ENCODE data around the gene ANTXR1.

Gene ANTXR1

GRCh38 chr2:68969736-68970490 is 43.1 kb upstream of the ANTXR1 start:
- no peaks in the 10 kb centered on the region for H3K27me3 ChIP-seq (ENCODE audit: insufficient read depth, low read length, poor library complexity, severe bottlenecking)
- H2AFZ ChIP-seq (ENCODE audit: low read length) = no peak overlapping the region
- H3K9me3 ChIP-seq (ENCODE audit: insufficient read depth, low read depth, low read length) = no peaks in the 10 kb centered on the region
- H3K9ac ChIP-seq (ENCODE audit: low read depth, low read length, poor library complexity, severe bottlenecking) = no peak overlapping the region
- no peaks in the 10 kb centered on the region for H4K20me1 ChIP-seq (ENCODE audit: insufficient read depth, low read length, poor library complexity, severe bottlenecking)
- no peak for TF ChIP-seq EZH2phosphoT487 (IDR thresholded peaks at IDR 0.05; ENCODE audit: borderline replicate concordance)
- TF ChIP-seq CTCF (conservative IDR thresholded peaks at IDR 0.05; ENCODE audit: low read length) = no peak
- H3K79me2 ChIP-seq (ENCODE audit: insufficient read depth, low read length) = no peaks in the 10 kb centered on the region
- H3K4me2 ChIP-seq (ENCODE audit: low read depth, low read length, poor library complexity, severe bottlenecking) = no peak overlapping the region
- no peaks in the 10 kb centered on the region for H3F3A ChIP-seq (ENCODE audit: low read depth)
- no peaks in the 10 kb centered on the region for H3K36me3 ChIP-seq (ENCODE audit: insufficient read depth, low read length)
- no peaks in the 10 kb centered on the region for H3K9me2 ChIP-seq (replicated peaks; ENCODE audit: low read depth, low read length)
- no peaks in the 10 kb centered on the region for H3K4me1 ChIP-seq (ENCODE audit: insufficient read depth, low read length, poor library complexity, severe bottlenecking)
- no peak overlapping the region for H3K4me3 ChIP-seq (ENCODE audit: low read length, poor library complexity, severe bottlenecking)

GRCh38 chr2:68970566-68971265 is 42.3 kb upstream of the ANTXR1 start:
- Histone ChIP-seq H3K9ac (ENCODE audit: low read depth, low read length, poor library complexity, severe bottlenecking) (no peak overlapping the region), H3K27me3 (ENCODE audit: insufficient read depth, low read length, poor library complexity, severe bottlenecking) (no peaks in the 10 kb centered on the region), H3K9me2 (replicated peaks; ENCODE audit: low read depth, low read length) (no peaks in the 10 kb centered on the region), H3K4me1 (ENCODE audit: insufficient read depth, low read length, poor library complexity, severe bottlenecking) (no peaks in the 10 kb centered on the region), H3F3A (ENCODE audit: low read depth) (no peaks in the 10 kb centered on the region), H3K36me3 (ENCODE audit: insufficient read depth, low read length) (no peaks in the 10 kb centered on the region), H4K20me1 (ENCODE audit: insufficient read depth, low read length, poor library complexity, severe bottlenecking) (no peaks in the 10 kb centered on the region), H3K4me3 (ENCODE audit: low read length, poor library complexity, severe bottlenecking) (no peak overlapping the region), H2AFZ (ENCODE audit: low read length) (no peak overlapping the region), H3K79me2 (ENCODE audit: insufficient read depth, low read length) (no peaks in the 10 kb centered on the region), H3K4me2 (ENCODE audit: low read depth, low read length, poor library complexity, severe bottlenecking) (no peak overlapping the region), H3K9me3 (ENCODE audit: insufficient read depth, low read depth, low read length) (no peaks in the 10 kb centered on the region)
- TF ChIP-seq CTCF (conservative IDR thresholded peaks at IDR 0.05; ENCODE audit: low read length) = no peak
- no peak for TF ChIP-seq EZH2phosphoT487 (IDR thresholded peaks at IDR 0.05; ENCODE audit: borderline replicate concordance)

GRCh38 chr2:68971591-68972231 is 41.3 kb upstream of the ANTXR1 start:
- Histone ChIP-seq H2AFZ (ENCODE audit: low read length) (no peak overlapping the region), H4K20me1 (ENCODE audit: insufficient read depth, low read length, poor library complexity, severe bottlenecking) (no peaks in the 10 kb centered on the region), H3K4me1 (ENCODE audit: insufficient read depth, low read length, poor library complexity, severe bottlenecking) (no peaks in the 10 kb centered on the region), H3K36me3 (ENCODE audit: insufficient read depth, low read length) (no peaks in the 10 kb centered on the region), H3K4me3 (ENCODE audit: low read length, poor library complexity, severe bottlenecking) (no peak overlapping the region), H3K9ac (ENCODE audit: low read depth, low read length, poor library complexity, severe bottlenecking) (no peak overlapping the region), H3K9me2 (replicated peaks; ENCODE audit: low read depth, low read length) (no peaks in the 10 kb centered on the region), H3K9me3 (ENCODE audit: insufficient read depth, low read depth, low read length) (no peaks in the 10 kb centered on the region), H3K79me2 (ENCODE audit: insufficient read depth, low read length) (no peaks in the 10 kb centered on the region), H3K27me3 (ENCODE audit: insufficient read depth, low read length, poor library complexity, severe bottlenecking) (no peaks in the 10 kb centered on the region), H3F3A (ENCODE audit: low read depth) (no peaks in the 10 kb centered on the region), H3K4me2 (ENCODE audit: low read depth, low read length, poor library complexity, severe bottlenecking) (no peak overlapping the region)
- TF ChIP-seq EZH2phosphoT487 (IDR thresholded peaks at IDR 0.05; ENCODE audit: borderline replicate concordance) (no peak), CTCF (conservative IDR thresholded peaks at IDR 0.05; ENCODE audit: low read length) (no peak)
